ENCODE measurements around the gene BMP6. TPM values are rescaled to one million over a fixed set of nuclear protein-coding genes. Genes with fewer than 3 reads are reported as not detected.

The BMP6 gene
- total RNA-seq, 1 experiment from 2014 or later = 0.15 TPM

DNA sequence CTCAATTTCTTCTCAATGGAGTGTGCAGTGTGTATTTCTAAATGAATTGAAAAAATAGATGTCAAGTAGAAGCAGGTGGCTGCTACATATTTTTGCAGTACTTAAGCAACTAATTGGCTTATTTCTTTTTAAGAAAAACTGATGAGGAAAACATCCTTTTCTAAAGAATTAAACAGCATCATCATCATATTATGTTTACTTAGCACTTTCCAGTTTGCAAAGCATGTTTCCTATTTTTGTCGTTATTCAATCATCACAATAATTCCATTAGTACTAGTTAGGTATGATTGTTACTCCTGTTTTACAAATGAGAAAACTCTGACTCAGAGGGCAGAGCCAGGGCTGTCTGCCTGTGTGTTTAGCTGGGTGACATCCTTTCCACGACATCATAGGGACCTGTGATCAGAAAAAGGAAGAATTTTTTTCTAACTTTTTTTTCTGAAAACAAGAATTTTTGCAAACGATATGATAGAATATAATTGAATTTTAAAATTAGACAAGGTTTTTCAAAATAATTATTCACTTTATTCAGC lies 22.7 kb upstream of the BMP6 start:
- Histone ChIP-seq H2AFZ (ENCODE audit: low read length) (no peak overlapping the region), H4K20me1 (ENCODE audit: low read length) (no peaks in the 10 kb centered on the region), H3K4me3 (ENCODE audit: low read length) (no peak overlapping the region), H3K79me2 (ENCODE audit: low read length) (no peaks in the 10 kb centered on the region), H3K9ac (ENCODE audit: low read length) (no peak overlapping the region), H3K4me2 (ENCODE audit: low read length) (no peak overlapping the region), H3K9me3 (ENCODE audit: low read length) (no peaks in the 10 kb centered on the region), H3K27ac (ENCODE audit: low read length) (no peak overlapping the region), H3K4me1 (ENCODE audit: insufficient read depth, low read length) (peaks cover 8% of the 10 kb centered on the region; the same call in 1 of the 2 replicates), H3K27me3 (ENCODE audit: low read length) (no peaks in the 10 kb centered on the region), H3F3A (ENCODE audit: low read length, unreplicated experiment) (no peaks in the 10 kb centered on the region), H3K9me2 (replicated peaks; ENCODE audit: low read length) (no peaks in the 10 kb centered on the region), H3K36me3 (ENCODE audit: low read depth, low read length) (no peaks in the 10 kb centered on the region)
- intact Hi-C loops (cut with micrococcal nuclease) = no loop called here
- CTCF ChIA-PET = no interaction called here
- ATAC-seq (0 out of 2 replicates have a peak, but pooled peaks have one; percentile 48), DNase-seq (no peak)
- BruUV-seq (replicated peaks) = no TSS peak
- TF ChIP-seq EZH2phosphoT487 (IDR thresholded peaks at IDR 0.05; ENCODE audit: borderline replicate concordance, low read length) = no peak
- no peak for TF ChIP-seq EZH2 (IDR thresholded peaks at IDR 0.05; ENCODE audit: low read length, unreplicated experiment)
- TF ChIP-seq, protein P1, sequence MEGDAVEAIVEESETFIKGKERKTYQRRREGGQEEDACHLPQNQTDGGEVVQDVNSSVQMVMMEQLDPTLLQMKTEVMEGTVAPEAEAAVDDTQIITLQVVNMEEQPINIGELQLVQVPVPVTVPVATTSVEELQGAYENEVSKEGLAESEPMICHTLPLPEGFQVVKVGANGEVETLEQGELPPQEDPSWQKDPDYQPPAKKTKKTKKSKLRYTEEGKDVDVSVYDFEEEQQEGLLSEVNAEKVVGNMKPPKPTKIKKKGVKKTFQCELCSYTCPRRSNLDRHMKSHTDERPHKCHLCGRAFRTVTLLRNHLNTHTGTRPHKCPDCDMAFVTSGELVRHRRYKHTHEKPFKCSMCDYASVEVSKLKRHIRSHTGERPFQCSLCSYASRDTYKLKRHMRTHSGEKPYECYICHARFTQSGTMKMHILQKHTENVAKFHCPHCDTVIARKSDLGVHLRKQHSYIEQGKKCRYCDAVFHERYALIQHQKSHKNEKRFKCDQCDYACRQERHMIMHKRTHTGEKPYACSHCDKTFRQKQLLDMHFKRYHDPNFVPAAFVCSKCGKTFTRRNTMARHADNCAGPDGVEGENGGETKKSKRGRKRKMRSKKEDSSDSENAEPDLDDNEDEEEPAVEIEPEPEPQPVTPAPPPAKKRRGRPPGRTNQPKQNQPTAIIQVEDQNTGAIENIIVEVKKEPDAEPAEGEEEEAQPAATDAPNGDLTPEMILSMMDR (conservative IDR thresholded peaks at IDR 0.05; ENCODE audit: low read depth, low read length) = no peak
- POLR2A ChIA-PET (ENCODE audit: unreplicated experiment) = no interaction called here

DNA sequence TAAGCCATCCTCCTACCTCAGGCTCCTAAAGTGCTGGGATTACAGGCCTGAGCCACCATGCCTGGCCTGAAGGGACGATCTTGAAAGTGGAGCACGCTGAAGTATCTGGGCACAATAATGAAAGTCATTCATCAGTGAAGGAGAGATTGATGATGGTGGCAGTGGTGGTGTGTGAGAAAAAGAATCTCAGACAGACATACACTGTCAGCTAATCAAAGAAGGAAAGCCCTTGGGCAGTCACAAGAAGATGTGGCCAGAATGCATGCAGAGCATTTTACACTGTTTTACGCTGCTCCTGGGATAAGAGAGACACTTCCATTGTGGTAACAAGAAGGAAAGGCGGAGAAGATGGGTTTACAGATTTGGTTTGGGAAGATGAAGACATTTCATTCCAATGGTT lies 20.4 kb upstream of the BMP6 start:
- Histone ChIP-seq H3F3A (ENCODE audit: low read length, unreplicated experiment) (no peaks in the 10 kb centered on the region), H3K9me2 (replicated peaks; ENCODE audit: low read length) (no peaks in the 10 kb centered on the region), H3K9ac (ENCODE audit: low read length) (no peak overlapping the region), H3K36me3 (ENCODE audit: low read depth, low read length) (no peaks in the 10 kb centered on the region), H3K27ac (ENCODE audit: low read length) (no peak overlapping the region), H2AFZ (ENCODE audit: low read length) (no peak overlapping the region), H3K9me3 (ENCODE audit: low read length) (no peaks in the 10 kb centered on the region), H3K79me2 (ENCODE audit: low read length) (no peaks in the 10 kb centered on the region), H3K4me3 (ENCODE audit: low read length) (no peak overlapping the region), H4K20me1 (ENCODE audit: low read length) (no peaks in the 10 kb centered on the region), H3K27me3 (ENCODE audit: low read length) (no peaks in the 10 kb centered on the region), H3K4me2 (ENCODE audit: low read length) (no peak overlapping the region), H3K4me1 (ENCODE audit: insufficient read depth, low read length) (no peaks in the 10 kb centered on the region)
- intact Hi-C loops (cut with micrococcal nuclease) = no loop called here
- TF ChIP-seq, protein P1 (conservative IDR thresholded peaks at IDR 0.05; ENCODE audit: low read depth, low read length) = no peak
- TF ChIP-seq EZH2 (IDR thresholded peaks at IDR 0.05; ENCODE audit: low read length, unreplicated experiment) = no peak
- no TSS peak for BruUV-seq (replicated peaks)
- DNase-seq (no peak), ATAC-seq (no peak)
- ChIA-PET CTCF (no interaction called here), POLR2A (ENCODE audit: unreplicated experiment) (no interaction called here)

DNA sequence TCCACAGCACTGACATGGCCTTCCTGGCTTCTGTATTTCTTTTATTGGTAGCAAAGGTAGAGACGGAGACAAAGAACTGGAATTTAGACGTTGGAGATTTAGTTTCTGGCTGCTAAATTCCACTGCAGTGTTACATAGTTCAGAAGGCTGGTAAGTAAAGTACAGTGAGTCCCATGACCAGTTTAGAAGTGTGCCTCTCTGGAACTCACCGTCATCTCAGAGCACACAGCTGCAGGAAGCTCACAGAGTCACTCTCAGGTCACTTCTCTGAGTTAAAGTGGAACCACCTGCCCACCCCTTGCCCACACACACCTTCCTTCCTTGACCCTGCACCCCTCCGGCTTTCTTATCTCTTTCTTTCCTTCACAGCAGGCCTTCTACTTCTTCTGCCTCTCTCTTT lies 19.6 kb upstream of the BMP6 start:
- Histone ChIP-seq H4K20me1 (ENCODE audit: low read length) (no peaks in the 10 kb centered on the region), H3K27ac (ENCODE audit: low read length) (no peak overlapping the region), H3K27me3 (ENCODE audit: low read length) (no peaks in the 10 kb centered on the region), H2AFZ (ENCODE audit: low read length) (no peak overlapping the region), H3K9me2 (replicated peaks; ENCODE audit: low read length) (no peaks in the 10 kb centered on the region), H3K36me3 (ENCODE audit: low read depth, low read length) (no peaks in the 10 kb centered on the region), H3K4me2 (ENCODE audit: low read length) (no peak overlapping the region), H3K79me2 (ENCODE audit: low read length) (no peaks in the 10 kb centered on the region), H3K9ac (ENCODE audit: low read length) (no peak overlapping the region), H3F3A (ENCODE audit: low read length, unreplicated experiment) (no peaks in the 10 kb centered on the region), H3K4me3 (ENCODE audit: low read length) (no peak overlapping the region), H3K9me3 (ENCODE audit: low read length) (no peaks in the 10 kb centered on the region), H3K4me1 (ENCODE audit: insufficient read depth, low read length) (no peaks in the 10 kb centered on the region)
- POLR2A ChIA-PET (ENCODE audit: unreplicated experiment) = no interaction called here
- CTCF ChIA-PET = no interaction called here
- BruUV-seq (replicated peaks) = no TSS peak
- TF ChIP-seq, protein P1 (conservative IDR thresholded peaks at IDR 0.05; ENCODE audit: low read depth, low read length) = no peak
- TF ChIP-seq EZH2 (IDR thresholded peaks at IDR 0.05; ENCODE audit: low read length, unreplicated experiment) (no peak), EZH2phosphoT487 (IDR thresholded peaks at IDR 0.05; ENCODE audit: borderline replicate concordance, low read length) (no peak)
- ATAC-seq (no peak), DNase-seq (no peak)
- intact Hi-C loops (cut with micrococcal nuclease) = no loop called here

Data from PC-3 (cell line).